HG03025 (cell line): Measurements from ENCODE around the gene IL31RA.

ENCODE experiments used
- ATAC-seq: cut with Tn5 transposase; IDR thresholded peaks from one replicate; pipeline ENCODE4 v1.9.1; 2021; ENCODE audit warnings: mild to moderate bottlenecking, moderate library complexity; ENCODE audit not compliant: unreplicated experiment, low FRiP score

The IL31RA gene

DNA sequence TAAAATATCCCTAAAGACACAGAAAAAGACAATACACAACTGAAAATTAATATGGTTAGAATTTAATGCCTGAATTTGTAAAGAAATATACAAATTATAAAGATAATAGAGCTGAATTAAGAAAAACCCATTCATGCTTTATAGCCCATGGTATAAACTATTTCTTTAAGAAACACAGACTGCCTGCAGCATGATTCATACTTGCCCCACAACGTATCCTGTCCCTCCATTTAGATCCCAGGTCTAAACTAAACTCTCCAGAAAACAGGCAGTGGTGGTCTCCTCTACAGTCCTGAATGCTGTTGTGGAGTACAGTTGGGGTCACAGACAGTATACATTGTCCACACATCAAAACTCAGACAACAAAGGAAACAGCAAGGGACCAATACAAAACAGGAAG lies 118.8 kb downstream of the IL31RA start:
- no peak for ATAC-seq
